GM18868 (cell line): ENCODE measurements around the gene MAU2.

Source experiments
- ATAC-seq: cut with Tn5 transposase; IDR thresholded peaks from one replicate; pipeline ENCODE4 v1.9.1; 2021; ENCODE audit warnings: mild to moderate bottlenecking, moderate library complexity; ENCODE audit not compliant: unreplicated experiment

Gene MAU2

DNA sequence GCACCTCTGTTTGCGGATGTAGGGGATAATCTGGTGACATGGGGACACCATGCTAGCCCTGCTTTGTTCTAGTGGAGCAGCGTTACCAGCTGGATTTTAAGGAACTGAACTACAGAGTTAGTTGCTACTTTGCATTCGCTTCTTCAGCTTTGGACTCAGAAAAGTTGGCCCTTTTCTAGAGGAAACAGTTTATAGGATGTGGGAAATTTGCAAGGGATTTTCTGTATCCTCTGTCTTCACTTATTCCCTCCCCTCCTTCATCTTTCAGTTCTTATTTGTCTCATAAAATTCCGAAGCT, 87.0 kb downstream of the MAU2 start:
- ATAC-seq: no peak
